Right lobe of liver (tissue), 6 donors: ENCODE measurements around the gene ADARB1. TPM values are rescaled to one million over a fixed set of nuclear protein-coding genes. Genes with fewer than 3 reads are reported as not detected.

Experiments used
- ATAC-seq, 4 donors: fragments of 200-7000 bp; cut with Tn5 transposase; one replicate each; pipeline ENCODE4 v1.9.1; 2020; ENCODE audit warnings: mild to moderate bottlenecking in 4 of 4, moderate library complexity in 4 of 4
- DNase-seq, 3 donors: peaks; one replicate each; pipeline ENCODE4 v3.0.0-alpha.2; 2020
- H3K27ac ChIP-seq, 3 donors: fragments of 200-600 bp; one replicate each; pipeline ENCODE4 v1.8.0; 2022
- H3K27me3 ChIP-seq, 2 donors: fragments of 200-600 bp; one replicate each; pipeline ENCODE4 v1.8.0; 2022
- H3K36me3 ChIP-seq, 4 donors: fragments of 200-600 bp; sonication (generic) in 1 of 4; one replicate each; pipeline versions ENCODE4 v1.5.1 to v1.8.0; 2017 to 2022; ENCODE audit warnings: control low read depth in 1 of 4
- H3K4me1 ChIP-seq, 4 donors: fragments of 200-600 bp; sonication (generic) in 1 of 4; one replicate each; pipeline versions ENCODE4 v1.5.1 to v1.8.0; 2017 to 2022; ENCODE audit warnings: control low read depth in 1 of 4
- H3K4me3 ChIP-seq, 3 donors: fragments of 200-600 bp; one replicate each; pipeline ENCODE4 v1.8.0; 2022
- H3K9me3 ChIP-seq, 4 donors: fragments of 200-600 bp; sonication (generic) in 1 of 4; one replicate each; pipeline versions ENCODE4 v1.5.1 to v1.8.0; 2017 to 2022; ENCODE audit warnings: control low read depth in 1 of 4
- CTCF ChIP-seq, 4 donors: fragments of 200-600 bp in 3 of 4; fragments of 450-650 bp in 1 of 4; IDR thresholded peaks; one replicate each; pipeline versions ENCODE4 v1.5.1 to v1.8.0; 2016 to 2022; ENCODE audit warnings: antibody characterized with exemption in 4 of 4, mild to moderate bottlenecking in 2 of 4
- POLR2A ChIP-seq: fragments of 450-650 bp; IDR thresholded peaks from one replicate; pipeline ENCODE4 v1.6.1; 2017; ENCODE audit warnings: antibody characterized with exemption, mild to moderate bottlenecking
- WGBS: methylation state at CpG from one replicate; pipeline ENCODE4 v1.1.6; 2018; ENCODE audit warnings: low coverage, low lambda C conversion rate; ENCODE audit not compliant: insufficient coverage; ENCODE audit errors: missing lambda C conversion rate; 5-methylcytosine and 5-hydroxymethylcytosine counted together
- intact Hi-C, 2 donors: fragments of 100-400 bp; cut with DNase I; formaldehyde crosslinking; loops; one replicate each; pipeline versions ENCODE4 v1.11.2 to v1.14.1; 2022
- total RNA-seq, 6 experiments: library from RNA; depleted of rRNA in 2 of 6; stranded (reverse); fragments of >200 nt in 2 of 6; fragmentation: NEBNext Ultra II Directional in 3 of 6; extraction: Animal tissue kit (Norgen Biotek cat#: 25700) in 3 of 6; gene quantifications; one replicate each; pipeline versions ENCODE4 v1.1.0 to v1.2.4, GENCODE V29; 2016 to 2023
- donor health status: DM: no; HTN: yes; CAD: no.
- donor health status: DM: no; HTN: no; CAD: no.
- donor health status: DM: no; HTN: no; CAD: no.
- donor health status: DM: no; HTN: yes; CAD: no.
- donor health status: DM: no; HTN: yes; CAD: no.

Gene ADARB1
- total RNA-seq, 6 experiments from 2014 or later = 4.7 to 9.9 (median 8.6) TPM

GRCh38 chr21:45200031-45200430 lies 125.7 kb downstream of the ADARB1 start:
- H3K36me3 ChIP-seq = no peaks in the 10 kb centered on the region
- H3K9me3 ChIP-seq = no peaks in the 10 kb centered on the region
- intact Hi-C loops = no loop called here
- TF ChIP-seq CTCF (IDR thresholded peaks at IDR 0.05) = no peak
- no peak for TF ChIP-seq POLR2A
- no peak for DNase-seq
- ATAC-seq = peak in 1 of 4 donors; percentile 21
- H3K27me3 ChIP-seq = no peaks in the 10 kb centered on the region
- WGBS = no CpG with 5 or more reads among the region's 8 CpGs
- H3K4me1 ChIP-seq = no peaks in the 10 kb centered on the region
- no peak overlapping the region for H3K27ac ChIP-seq
- H3K4me3 ChIP-seq = no peak overlapping the region

- no peaks in the 10 kb centered on the region for H3K4me1 ChIP-seq
- no peak overlapping the region for H3K27ac ChIP-seq
- 75% methylated on average over 5 of the region's 16 CpGs for WGBS
- ATAC-seq (peak in 1 of 4 donors; percentile 15), DNase-seq (no peak)
- intact Hi-C loops = no loop called here
- no peaks in the 10 kb centered on the region for H3K9me3 ChIP-seq
- no peak for TF ChIP-seq CTCF (IDR thresholded peaks at IDR 0.05)
- TF ChIP-seq POLR2A = no peak
- no peaks in the 10 kb centered on the region for H3K27me3 ChIP-seq
- H3K4me3 ChIP-seq = no peak overlapping the region
- no peaks in the 10 kb centered on the region for H3K36me3 ChIP-seq
Observed at GRCh38 chr21:45200581-45201296, 126.4 kb downstream of the ADARB1 start.

- Histone ChIP-seq H3K9me3 (no peaks in the 10 kb centered on the region), H3K4me1 (no peaks in the 10 kb centered on the region), H3K4me3 (no peak overlapping the region), H3K36me3 (no peaks in the 10 kb centered on the region), H3K27ac (no peak overlapping the region), H3K27me3 (no peaks in the 10 kb centered on the region)
- intact Hi-C loops = no loop called here
- 100% methylated on average over 2 of the region's 9 CpGs for WGBS
- TF ChIP-seq POLR2A = no peak
- no peak for TF ChIP-seq CTCF (IDR thresholded peaks at IDR 0.05)
- DNase-seq (no peak), ATAC-seq (peak in 1 of 4 donors; percentile 19)
Observed at GRCh38 chr21:45202344-45202743, 128.0 kb downstream of the ADARB1 start.

- no peaks in the 10 kb centered on the region for H3K27me3 ChIP-seq
- 96% methylated on average over 8 of the region's 16 CpGs for WGBS
- TF ChIP-seq CTCF (IDR thresholded peaks at IDR 0.05) (no peak), POLR2A (no peak)
- ATAC-seq = no peak
- H3K4me3 ChIP-seq = no peak overlapping the region
- intact Hi-C loops = no loop called here
- no peaks in the 10 kb centered on the region for H3K36me3 ChIP-seq
- no peaks in the 10 kb centered on the region for H3K4me1 ChIP-seq
- no peaks in the 10 kb centered on the region for H3K9me3 ChIP-seq
- no peak for DNase-seq
- no peak overlapping the region for H3K27ac ChIP-seq
Observed at GRCh38 chr21:45202889-45203288, 128.5 kb downstream of the ADARB1 start.
